ENCODE data around the gene YY2. TPM values are rescaled to one million over a fixed set of nuclear protein-coding genes. Genes with fewer than 3 reads are reported as not detected.

Gene YY2
- total RNA-seq, result 1 to 10 TPM; 1.5 to 4.2 TPM

- H3K27me3 ChIP-seq (replicated peaks; ENCODE audit: insufficient read depth), result no peaks in the 10 kb centered on the region
- no peaks in the 10 kb centered on the region for H3K9me3 ChIP-seq
- no peak within 1 kb of the TSS for H3K27ac ChIP-seq
- ATAC-seq (ENCODE audit: insufficient number of reproducible peaks, low FRiP score, low read depth), result no peak
- no peak for DNase-seq (ENCODE audit: low spot score)
- no peaks in the 10 kb centered on the region for H3K36me3 ChIP-seq
- no peak within 1 kb of the TSS for H3K4me3 ChIP-seq
- no peaks in the 10 kb centered on the region for H3K4me1 ChIP-seq (ENCODE audit: control insufficient read depth in 1 of 2, low read depth in 2 of 2)
- no peak for TF ChIP-seq CTCF (IDR thresholded peaks at IDR 0.05)
These were observed at the start of gene YY2 for GRCh38 chrX:21855937-21856415. TSS of gene YY2 (plus strand) at chrX:21855987. CDS start at chrX:21856485, 498 bp downstream.

- no peaks in the 10 kb centered on the region for H3K27me3 ChIP-seq (replicated peaks; ENCODE audit: insufficient read depth)
- no peak for TF ChIP-seq CTCF (IDR thresholded peaks at IDR 0.05)
- ATAC-seq (ENCODE audit: insufficient number of reproducible peaks, low FRiP score, low read depth) (no peak), DNase-seq (ENCODE audit: low spot score) (no peak)
- no peaks in the 10 kb centered on the region for H3K36me3 ChIP-seq
- no peaks in the 10 kb centered on the region for H3K9me3 ChIP-seq
- no peak overlapping the region for H3K27ac ChIP-seq
- no peak overlapping the region for H3K4me3 ChIP-seq
- H3K4me1 ChIP-seq (ENCODE audit: control insufficient read depth in 1 of 2, low read depth in 2 of 2), result peaks cover 0 to 13% of the 10 kb centered on the region in 2 donors
These were observed 49.1 kb upstream of the YY2 start for GRCh38 chrX:21806691-21807090.

- Histone ChIP-seq H3K4me3 (no peak overlapping the region), H3K27me3 (replicated peaks; ENCODE audit: insufficient read depth) (no peaks in the 10 kb centered on the region), H3K36me3 (no peaks in the 10 kb centered on the region), H3K9me3 (no peaks in the 10 kb centered on the region), H3K27ac (no peak overlapping the region), H3K4me1 (ENCODE audit: control insufficient read depth in 1 of 2, low read depth in 2 of 2) (no peaks in the 10 kb centered on the region)
- DNase-seq (ENCODE audit: low spot score) (no peak), ATAC-seq (ENCODE audit: insufficient number of reproducible peaks, low FRiP score, low read depth) (no peak)
- no peak for TF ChIP-seq CTCF (IDR thresholded peaks at IDR 0.05)
These were observed 44.0 kb upstream of the YY2 start for GRCh38 chrX:21811832-21812231.

- DNase-seq (ENCODE audit: low spot score) (no peak), ATAC-seq (ENCODE audit: insufficient number of reproducible peaks, low FRiP score, low read depth) (no peak)
- H3K9me3 ChIP-seq, result no peaks in the 10 kb centered on the region
- no peaks in the 10 kb centered on the region for H3K27me3 ChIP-seq (replicated peaks; ENCODE audit: insufficient read depth)
- H3K4me1 ChIP-seq (ENCODE audit: control insufficient read depth in 1 of 2, low read depth in 2 of 2), result no peaks in the 10 kb centered on the region
- H3K27ac ChIP-seq, result no peak overlapping the region
- TF ChIP-seq CTCF (IDR thresholded peaks at IDR 0.05), result no peak
- no peaks in the 10 kb centered on the region for H3K36me3 ChIP-seq
- H3K4me3 ChIP-seq, result no peak overlapping the region
These were observed 43.2 kb upstream of the YY2 start for GRCh38 chrX:21812628-21813027.

- Histone ChIP-seq H3K36me3 (no peaks in the 10 kb centered on the region), H3K9me3 (no peaks in the 10 kb centered on the region), H3K27me3 (replicated peaks; ENCODE audit: insufficient read depth) (no peaks in the 10 kb centered on the region), H3K4me3 (no peak overlapping the region), H3K4me1 (ENCODE audit: control insufficient read depth in 1 of 2, low read depth in 2 of 2) (no peaks in the 10 kb centered on the region), H3K27ac (no peak overlapping the region)
- TF ChIP-seq CTCF (IDR thresholded peaks at IDR 0.05), result no peak
- ATAC-seq (ENCODE audit: insufficient number of reproducible peaks, low FRiP score, low read depth) (no peak), DNase-seq (ENCODE audit: low spot score) (no peak)
These were observed 42.0 kb upstream of the YY2 start for GRCh38 chrX:21813612-21814368.

Measured in thoracic aorta (tissue), 2 donors.